Measurements from ENCODE around the gene RNF141.

DNA sequence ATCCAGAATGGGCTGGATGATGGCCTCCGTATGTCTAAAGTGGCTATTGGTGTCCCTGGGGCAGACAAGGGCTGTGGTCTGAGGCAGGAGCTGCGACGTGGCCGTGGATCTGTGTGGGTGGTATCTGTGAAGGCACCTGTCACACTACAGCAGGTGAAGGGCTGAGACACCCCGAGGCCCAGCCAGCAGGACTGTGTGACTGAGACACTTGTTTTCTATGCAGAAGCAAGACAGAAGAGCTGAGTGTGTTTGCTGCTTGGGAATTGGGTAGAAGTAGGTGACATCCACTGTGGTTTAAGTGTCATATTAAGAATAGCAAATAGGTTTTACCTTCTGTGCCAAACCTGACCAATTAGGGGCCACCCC is 51.0 kb downstream of the RNF141 start:
- TF ChIP-seq CTCF (conservative IDR thresholded peaks at IDR 0.05; ENCODE audit: low read length) (no peak), EZH2phosphoT487 (IDR thresholded peaks at IDR 0.05; ENCODE audit: borderline replicate concordance, low read depth, low read length) (no peak)
